T47D (cell line): ENCODE measurements around the gene FARSB.
"Not testable (repeated sequence)": the region's sequence is repeated elsewhere in the genome, so short reads cannot be mapped to it uniquely, and the experiment has no call there.

Experiments
- DNase-seq, 2 experiments: peaks; one replicate each; pipeline versions ENCODE4 v3.0.0 to v3.0.0-alpha.2; 2011 to 2012; ENCODE audit warnings: low read depth in 1 of 2, low spot score in 1 of 2
- JUND ChIP-seq: IDR thresholded peaks from 2 replicates; pipeline ENCODE4 v1.6.1; 2012; ENCODE audit warnings: low read depth
- in situ Hi-C: cut with HindIII; loops from 2 replicates; pipeline ENCODE4 v1.10.0; 2016; ENCODE audit warnings: low sequenced_read_pairs, low pct_unique_long_range_greater_than_20kb

FARSB gene

GRCh38 chr2:222611684-222612083 is 44.2 kb downstream of the FARSB start:
- in situ Hi-C loops, result no loop called here
- DNase-seq, result no peak
- TF ChIP-seq JUND, result no peak

- no peak for TF ChIP-seq JUND
- DNase-seq, result peak in 1 of 2 experiments; percentile 20
- in situ Hi-C loops, result no loop called here
These were observed 45.1 kb downstream of the FARSB start for GRCh38 chr2:222610746-222611145.

GRCh38 chr2:222609381-222609780 is 46.5 kb downstream of the FARSB start:
- no peak for TF ChIP-seq JUND
- in situ Hi-C loops, result no loop called here
- DNase-seq, result no peak

- in situ Hi-C loops, result no loop called here
- no peak for TF ChIP-seq JUND
- DNase-seq, result no peak
These were observed 47.8 kb downstream of the FARSB start for GRCh38 chr2:222608081-222608480.

GRCh38 chr2:222606306-222606705 is 49.6 kb downstream of the FARSB start:
- no peak for TF ChIP-seq JUND
- no peak for DNase-seq
- in situ Hi-C loops, result no loop called here

- no peak for DNase-seq
- no peak for TF ChIP-seq JUND
- in situ Hi-C loops, result no loop called here
These were observed 51.0 kb downstream of the FARSB start for GRCh38 chr2:222604749-222605515.

- no peak for DNase-seq
- no peak for TF ChIP-seq JUND
- in situ Hi-C loops, result no loop called here
These were observed 52.4 kb downstream of the FARSB start for GRCh38 chr2:222603501-222603900.

GRCh38 chr2:222598611-222599010 is 57.3 kb downstream of the FARSB start:
- no peak for DNase-seq
- TF ChIP-seq JUND, result no peak
- in situ Hi-C loops, result no loop called here

- in situ Hi-C loops, result no loop called here
- TF ChIP-seq JUND, result no peak
- DNase-seq, result no peak
These were observed 60.3 kb downstream of the FARSB start for GRCh38 chr2:222595581-222595980.

- no peak for TF ChIP-seq JUND
These were observed 61.2 kb downstream of the FARSB start for GRCh38 chr2:222594679-222595078.

GRCh38 chr2:222592176-222592575 is 63.7 kb downstream of the FARSB start:
- in situ Hi-C loops, result no loop called here
- no peak for TF ChIP-seq JUND

More at GRCh38 chr2:222594679-222595078, 61.2 kb downstream of the FARSB start:
- in situ Hi-C loops, result no loop called here
- no peak for DNase-seq

GRCh38 chr2:222591661-222592060 is 64.2 kb downstream of the FARSB start:
- TF ChIP-seq JUND, result no peak
- DNase-seq, result no peak
- in situ Hi-C loops, result no loop called here

More at GRCh38 chr2:222592176-222592575, 63.7 kb downstream of the FARSB start:
- no peak for DNase-seq

GRCh38 chr2:222584589-222584988 is 71.3 kb downstream of the FARSB start:
- in situ Hi-C loops, DNase-seq: not testable (repeated sequence)

GRCh38 chr2:222582928-222583327 is 73.0 kb downstream of the FARSB start:
- DNase-seq, result peak in 1 of 2 experiments; percentile 28
- TF ChIP-seq JUND, result no peak
- in situ Hi-C loops, result no loop called here
